ENCODE measurements around the gene C9orf153.
"Not testable (repeated sequence)": the region's sequence is repeated elsewhere in the genome, so short reads cannot be mapped to it uniquely, and the experiment has no call there.

The C9orf153 gene

DNA sequence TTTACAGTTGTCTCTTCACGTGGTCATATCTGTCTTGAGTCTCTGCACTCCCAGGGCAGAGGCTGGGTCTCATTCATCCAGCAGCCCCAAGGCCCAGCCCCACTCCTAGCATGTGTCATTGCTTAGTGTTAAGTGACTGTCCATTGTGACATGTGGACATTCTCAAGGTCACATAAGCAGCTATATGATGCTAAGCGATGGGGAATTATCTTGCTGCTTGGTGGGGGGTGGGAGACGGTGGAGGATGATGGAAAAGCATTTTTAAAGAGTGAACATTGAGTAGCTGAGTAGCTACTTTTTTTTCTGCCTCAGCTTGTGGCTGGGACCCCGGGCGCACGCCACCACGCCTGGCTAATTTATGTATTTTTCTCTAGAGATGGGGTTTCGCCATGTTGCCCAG, at the start of gene C9orf153:
Gene C9orf153, minus strand, starts transcription at position 101 of the 400 bp plus-strand sequence. CDS start 30,054 bp downstream, outside the sequence.
- no peak for DNase-seq

DNA sequence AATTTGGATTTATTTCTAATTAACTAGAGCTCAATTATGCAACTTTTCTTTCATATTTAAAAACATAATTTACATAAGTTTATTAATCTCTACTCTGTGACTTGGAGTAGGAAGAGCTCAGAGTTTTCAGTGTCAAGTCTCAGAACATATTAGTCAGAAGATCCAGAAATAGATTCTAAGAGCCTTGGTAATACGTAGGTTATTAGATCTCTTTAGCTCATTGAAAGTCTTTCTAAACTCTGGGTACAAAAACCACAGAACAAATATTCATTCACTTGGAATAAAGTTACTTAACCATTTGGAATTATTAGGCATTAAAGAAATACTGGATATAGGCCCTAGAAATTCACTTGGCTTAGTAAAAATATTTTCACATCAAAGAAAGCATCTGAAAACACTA, 49.2 kb upstream of the C9orf153 start:
- DNase-seq: no peak

DNA sequence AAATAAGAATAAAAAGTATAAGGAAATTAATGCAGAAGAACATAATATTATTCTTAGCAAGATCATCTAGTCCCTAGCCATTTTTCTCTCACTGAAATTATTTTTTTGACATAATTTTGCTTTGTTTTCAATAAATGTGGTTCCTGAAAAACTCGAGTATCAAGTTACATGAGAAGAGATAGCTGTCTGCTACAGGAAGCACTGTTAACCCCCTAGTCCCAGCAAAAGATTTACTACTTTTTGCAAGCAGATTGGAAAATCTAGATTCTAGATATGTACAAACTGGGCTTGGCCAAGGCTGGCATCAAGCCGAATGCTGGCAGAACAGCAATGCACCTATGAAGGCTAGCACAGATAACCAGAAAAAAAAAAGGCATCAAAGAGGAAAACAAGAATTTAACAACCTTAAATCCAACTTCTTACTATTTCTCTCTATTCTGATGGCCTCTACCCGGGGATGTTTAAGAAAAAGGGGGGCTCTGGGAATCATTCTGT, 44.8 kb upstream of the C9orf153 start:
- no peak for DNase-seq

DNA sequence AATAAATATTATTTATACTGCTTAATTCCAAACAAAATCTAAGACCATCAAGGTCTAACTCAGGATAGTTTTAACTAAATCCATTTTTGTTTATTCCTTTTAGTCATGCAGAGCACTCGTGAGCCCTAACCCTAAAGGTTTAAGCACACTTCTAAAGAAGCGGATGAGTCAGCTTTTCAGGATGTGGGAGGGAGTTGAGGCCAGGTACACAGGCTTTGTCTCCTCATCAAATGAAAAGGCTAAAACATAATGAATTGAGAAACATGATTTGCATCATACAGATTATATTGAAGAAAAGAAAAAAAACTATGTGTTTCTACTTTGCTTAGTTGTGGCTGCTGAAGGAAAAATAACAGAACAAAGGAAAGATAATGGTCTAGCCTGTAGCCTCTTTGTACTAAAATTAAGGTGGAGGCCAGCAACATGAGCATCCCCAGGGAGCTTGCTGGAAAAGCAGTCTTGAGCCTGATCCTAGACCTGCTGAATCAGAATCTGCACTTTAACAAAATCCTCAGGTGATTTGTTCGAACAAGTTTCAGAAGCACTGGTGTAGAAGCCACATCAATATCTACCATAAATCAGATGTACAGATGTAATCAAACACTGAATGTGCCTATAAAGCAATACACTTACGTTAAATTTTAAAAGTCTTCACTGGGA, 44.0 kb upstream of the C9orf153 start:
- DNase-seq: no peak

DNA sequence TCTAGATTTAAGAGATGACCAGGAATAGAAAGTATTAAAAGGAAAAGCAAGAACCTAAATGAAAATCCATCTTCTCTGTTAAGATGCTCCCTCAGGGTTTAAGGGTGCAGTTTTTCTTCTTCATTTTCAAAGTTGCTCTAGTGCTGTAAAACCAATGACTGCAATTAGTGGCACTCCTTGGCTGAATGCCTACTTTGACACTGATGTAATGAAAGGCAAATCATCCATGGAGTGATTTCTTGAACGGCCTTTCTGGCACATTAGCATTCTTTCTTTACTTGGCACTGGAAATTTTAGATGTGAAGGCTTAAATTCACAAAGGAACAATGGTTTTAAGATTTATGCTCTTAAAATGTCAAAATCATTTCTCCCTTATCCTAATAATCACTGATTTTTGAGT, 42.2 kb upstream of the C9orf153 start:
- no peak for DNase-seq

DNA sequence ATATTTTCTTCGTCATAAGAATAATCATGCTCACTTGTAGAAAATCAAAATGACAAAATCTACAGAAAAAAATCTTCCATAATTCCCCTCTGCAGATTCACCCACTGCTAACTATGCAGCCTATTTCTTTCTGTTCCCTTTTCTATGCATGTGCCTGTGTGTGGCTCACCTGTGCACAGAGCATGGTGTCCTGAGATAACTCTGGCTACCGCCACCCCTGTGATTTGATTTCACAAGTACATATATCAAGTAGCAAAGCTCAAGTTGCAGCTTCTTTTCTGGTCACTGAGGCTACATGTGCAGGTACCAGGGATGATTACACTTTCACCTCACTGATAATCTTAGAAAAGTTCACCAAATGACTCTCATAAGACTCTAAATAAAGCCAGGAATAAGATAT, 41.2 kb upstream of the C9orf153 start:
- no peak for DNase-seq

DNA sequence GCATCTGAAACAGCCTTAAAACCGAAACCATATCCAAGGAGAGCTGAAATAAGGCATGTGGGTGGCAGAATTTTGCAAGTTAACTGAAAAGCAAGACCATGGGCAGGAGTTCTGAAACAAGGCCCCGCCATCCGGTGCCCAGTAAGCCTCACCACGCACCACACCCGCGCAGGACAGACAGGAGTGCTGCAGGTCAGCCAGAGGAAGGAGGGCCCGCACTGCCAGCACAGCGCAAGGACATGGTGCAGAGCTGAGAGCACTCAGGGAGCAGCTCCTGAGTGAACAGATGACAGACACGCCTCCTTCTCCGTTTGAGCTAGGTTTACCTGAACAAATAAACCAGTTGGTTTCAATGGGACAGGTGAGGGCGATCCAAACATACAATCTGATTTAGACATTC, 39.4 kb upstream of the C9orf153 start:
- no peak for DNase-seq

DNA sequence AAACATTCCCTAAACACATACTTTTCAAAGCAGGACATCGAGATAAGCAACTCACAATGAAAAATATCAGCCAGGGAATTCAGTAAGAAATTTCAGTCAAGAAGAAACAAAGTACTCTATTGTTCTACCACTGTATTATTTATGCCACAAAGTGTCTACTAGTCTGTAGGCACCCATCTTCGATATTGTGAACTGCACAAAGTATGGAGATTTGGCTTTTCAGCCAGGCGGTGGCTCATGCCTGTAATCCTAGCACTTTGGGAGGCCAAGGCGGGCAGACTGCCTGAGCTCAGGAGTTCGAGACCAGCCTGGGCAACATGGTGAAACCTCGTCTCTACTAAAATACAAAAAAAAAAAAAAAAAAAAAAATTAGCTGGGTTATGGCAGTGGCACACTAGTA, 30.9 kb upstream of the C9orf153 start:
- DNase-seq: not testable (repeated sequence)

DNA sequence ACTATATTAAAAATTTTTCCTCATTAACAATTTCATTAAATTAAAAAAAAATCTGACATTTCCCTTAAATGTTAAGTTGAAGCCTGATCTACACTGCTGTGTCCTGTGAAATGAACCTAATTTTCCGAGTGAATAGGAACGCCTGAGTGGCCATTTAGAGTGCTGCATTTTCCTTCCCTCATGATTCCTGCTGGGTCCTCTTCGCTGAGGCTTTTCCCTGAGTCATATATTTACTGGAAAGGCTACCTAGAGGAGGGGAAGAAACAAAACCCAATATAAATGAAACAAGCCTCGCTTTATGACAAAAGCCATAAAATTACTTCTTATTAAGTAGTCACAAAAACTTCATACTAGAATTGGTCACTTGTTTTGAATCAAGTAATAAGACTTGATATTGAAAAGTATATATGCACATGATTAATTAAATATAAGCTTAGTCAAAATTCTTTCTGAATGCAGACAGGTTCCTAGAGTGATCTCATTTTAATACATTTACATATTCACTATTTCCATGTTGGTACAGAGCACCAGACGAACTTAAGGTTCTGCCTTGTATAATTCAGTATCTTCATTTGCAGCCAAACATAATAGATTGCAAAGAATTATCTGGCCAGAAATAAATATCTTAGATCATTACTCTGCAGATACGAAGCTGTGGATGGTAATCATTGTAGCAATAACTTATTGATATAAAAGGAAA, 29.2 kb upstream of the C9orf153 start:
- DNase-seq: no peak

DNA sequence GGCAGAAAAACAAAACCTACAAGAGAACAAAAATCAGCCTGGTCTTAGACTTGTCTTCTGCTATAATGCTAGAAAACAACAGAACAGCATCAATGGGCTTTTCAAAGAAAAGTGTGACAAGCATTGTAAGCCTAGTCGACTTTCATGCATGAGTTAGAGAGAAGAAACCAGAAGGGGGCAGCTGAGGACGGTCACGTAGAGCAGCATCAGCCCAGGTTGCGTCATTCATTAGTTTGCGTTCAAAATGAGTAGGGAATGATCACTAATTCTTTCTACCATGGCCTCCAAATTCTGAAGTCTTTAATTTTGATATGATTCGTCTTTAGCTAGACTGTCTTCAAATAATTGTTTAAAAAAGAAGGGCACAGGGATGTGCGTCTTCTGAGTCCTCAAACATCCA, 27.6 kb upstream of the C9orf153 start:
- DNase-seq: no peak

DNA sequence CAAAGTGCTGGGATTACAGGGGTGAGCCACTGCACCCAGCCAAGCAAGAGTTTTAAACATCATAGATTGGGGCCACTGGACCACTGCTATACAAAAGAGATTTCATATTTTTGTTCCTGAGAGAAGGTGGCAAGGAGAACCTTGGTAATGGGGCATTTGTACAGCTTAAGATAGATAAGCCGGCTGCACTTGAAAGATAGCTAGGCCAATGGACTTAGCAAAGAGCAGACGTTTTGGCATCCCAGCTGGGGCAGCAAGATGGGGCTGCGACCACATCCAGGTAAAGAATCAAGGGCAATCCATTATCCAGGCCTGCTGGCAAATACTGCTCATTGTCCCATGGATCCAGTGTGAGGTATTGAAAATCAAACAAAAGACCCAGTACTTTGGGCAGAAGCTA, 26.8 kb upstream of the C9orf153 start:
- no peak for DNase-seq

DNA sequence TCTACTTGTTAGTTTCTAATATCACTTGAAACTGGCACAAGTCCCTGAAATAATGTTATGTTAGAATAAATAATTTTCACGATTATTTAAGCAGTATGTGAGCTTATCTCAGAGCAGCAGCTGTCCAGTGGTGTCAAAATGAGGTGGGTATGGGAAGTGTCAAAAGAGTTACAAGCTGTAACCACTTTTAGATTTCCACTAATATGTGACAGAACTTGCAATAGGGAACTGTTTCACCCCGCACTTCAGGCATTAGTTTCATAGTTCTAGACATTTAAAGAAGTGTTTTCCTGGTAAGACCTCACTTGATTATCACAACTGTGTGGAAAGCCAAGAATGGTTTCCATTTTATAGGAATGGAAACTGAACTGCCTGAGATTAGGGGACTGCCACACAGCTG, 25.8 kb upstream of the C9orf153 start:
- DNase-seq: no peak

DNA sequence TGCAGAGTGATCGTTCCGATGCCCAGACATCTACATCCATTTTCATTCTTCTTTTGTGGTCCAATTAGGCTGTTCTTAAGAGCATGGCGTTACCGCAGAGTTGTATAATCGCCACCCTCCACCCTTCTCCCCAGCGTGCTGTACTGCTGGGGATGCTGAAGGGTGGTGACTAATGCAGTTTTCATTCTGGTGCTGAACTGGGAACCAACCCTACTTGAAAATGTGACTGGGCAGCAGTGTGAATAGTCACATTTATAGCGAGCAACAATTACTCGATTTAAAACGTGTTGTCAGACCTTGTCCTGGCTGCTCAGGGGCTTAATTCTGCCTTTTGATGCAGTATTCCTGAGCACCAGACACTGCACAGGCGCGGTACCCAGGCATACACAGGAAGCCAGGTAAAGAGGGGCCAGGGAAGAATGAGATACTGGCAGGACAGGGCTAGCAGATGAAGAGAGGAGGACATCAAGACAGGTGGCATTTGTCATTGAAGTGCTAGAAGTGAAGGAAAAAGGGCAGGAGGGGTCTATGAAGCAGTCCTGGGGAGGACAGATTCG, 23.6 kb upstream of the C9orf153 start:
- no peak for DNase-seq

DNA sequence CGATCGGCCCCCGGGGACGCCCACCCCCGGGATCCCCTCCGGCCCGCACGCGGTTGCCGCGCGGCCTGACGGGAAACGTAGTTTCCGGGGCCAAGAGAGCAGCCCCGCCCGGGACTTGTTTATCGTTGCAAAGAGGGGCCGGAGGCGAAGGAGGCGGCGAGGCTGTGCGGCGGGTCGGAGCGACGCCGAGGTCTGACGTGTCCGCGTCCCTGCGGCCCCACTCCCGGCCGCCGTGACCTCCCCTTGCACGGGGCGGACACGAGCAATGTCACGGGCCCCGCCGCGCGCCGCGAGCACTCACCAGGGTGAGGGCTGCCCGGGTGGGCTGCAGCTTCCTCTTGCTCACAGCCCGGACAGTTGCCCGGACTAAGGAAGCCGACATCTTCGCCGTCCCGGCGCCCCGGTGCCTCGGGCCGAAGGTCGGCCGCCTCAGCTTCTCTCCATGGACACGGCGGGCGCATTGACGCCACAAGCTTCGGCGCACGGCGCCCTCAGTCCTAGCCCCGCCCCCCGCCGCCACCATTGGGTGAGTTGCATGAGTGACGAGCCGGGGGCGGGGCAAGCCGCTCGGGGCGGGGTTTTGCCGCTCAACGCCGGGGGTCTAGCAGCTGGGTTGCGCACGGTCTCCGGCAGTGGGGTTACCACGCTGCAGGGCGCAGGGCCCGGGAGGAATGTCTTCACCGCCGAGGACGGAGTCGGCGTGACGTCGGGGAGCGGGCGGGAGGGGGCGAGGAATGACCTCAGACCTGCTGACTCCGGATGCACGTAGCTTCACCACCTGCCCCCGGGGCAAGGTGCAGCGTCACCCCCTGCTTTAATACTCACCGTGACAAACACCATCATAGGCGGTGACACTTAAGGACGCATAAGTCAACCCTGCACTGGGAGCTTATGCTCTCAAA, 22.9 kb upstream of the C9orf153 start, which contains the start of gene ISCA1:
Gene ISCA1, minus strand, starts transcription at position 462 of the 902 bp plus-strand sequence. Its CDS starts 80 bp downstream, at position 382.
- peak; percentile 73 for DNase-seq

DNA sequence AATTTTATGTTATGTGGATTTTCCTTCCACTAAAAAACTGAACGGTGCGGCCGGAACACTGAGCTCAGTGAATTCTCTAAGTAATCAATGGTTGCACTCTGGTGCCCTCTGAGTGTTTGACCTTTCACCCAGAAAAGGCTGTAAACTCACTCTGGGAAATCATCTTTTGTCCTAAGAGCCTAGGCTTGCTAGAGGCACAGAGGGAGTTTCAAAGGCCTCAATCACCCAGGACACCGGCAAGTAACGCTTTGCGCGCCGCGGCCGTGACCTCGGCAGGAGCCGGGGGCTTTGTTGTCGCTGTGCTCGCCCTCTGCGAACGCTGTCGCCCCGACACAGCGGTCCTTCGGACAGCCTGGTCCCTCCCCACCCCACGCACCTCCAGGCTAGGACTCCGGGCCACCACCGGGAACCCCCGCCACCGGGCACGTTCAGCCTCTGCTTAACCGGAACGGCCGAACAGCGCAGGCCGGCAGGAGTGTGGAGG, 22.2 kb upstream of the C9orf153 start:
- peak; percentile 3 for DNase-seq

DNA sequence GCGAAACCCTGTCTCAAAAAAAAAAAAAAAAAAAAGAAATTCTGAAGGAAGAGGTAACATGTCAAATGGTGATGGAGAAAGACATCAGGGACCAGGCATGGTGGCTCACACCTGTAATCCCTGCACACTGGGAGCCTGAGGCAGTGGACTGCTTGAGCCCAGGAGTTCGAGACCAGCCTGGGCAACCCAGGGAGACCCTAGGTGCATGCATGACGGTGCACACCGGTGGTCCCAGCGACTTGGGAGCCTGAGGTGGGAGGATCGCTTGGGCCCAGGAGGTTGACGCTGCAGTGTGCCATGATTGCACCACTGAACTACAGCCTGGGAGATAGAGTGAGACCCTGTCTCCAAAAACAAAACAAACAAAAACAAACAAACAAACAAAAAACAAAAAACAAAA, 21.1 kb upstream of the C9orf153 start:
- DNase-seq: no peak

DNA sequence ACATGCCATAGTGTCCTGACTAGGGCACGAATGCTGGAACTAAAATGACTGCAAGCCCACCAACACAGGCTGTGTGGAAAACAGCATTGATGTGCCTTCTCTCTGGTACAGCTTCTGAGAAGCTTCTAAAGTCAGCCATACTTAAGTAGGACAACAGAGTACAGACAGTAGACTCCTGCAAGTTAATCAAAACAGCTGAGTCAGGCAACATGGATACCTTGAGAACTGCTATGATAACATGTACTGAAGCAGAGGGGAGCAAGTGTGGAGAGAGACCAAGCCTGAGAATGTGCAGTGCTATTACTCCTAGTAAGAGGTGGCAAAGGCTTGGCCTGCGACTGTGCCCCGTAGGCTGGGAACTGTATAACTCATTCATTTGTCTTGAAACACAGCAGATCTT, 20.4 kb upstream of the C9orf153 start:
- DNase-seq: no peak

DNA sequence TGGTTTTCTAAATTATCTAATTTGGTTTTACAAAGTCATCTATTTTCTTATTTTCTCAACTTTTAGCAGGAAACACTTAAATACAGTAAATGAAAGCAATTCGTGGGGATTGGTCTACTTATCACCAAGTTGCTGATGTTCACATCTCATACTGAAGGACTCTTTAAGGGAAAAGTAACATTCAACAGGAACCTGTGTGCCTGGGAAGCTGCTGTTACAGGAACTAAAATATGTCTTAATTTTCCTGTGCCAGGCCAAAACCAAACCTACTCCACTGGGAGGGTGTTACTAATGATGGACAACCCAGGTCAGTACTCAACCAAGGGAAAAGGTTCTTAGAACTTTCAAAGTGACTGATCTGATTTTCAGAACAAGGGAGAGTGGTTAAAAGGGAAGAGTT, 17.6 kb upstream of the C9orf153 start:
- no peak for DNase-seq

DNA sequence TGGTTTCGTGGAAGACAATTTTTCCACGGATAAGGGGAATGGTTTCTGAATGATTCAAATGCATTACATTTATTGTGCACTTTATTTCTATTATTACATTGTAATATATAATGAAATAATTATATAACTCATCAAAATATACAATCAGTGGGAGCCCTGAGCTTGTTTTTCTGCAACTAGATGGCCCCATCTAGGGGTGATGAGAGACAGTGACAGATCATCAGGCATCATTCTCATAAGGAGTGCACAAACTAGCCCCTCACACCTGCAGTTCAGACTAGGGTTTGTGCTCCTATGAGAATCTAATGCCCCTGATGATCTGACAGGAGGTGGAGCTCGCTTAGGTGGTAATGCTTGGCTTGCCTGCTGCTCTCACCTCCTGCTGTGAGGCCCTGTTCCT, 16.5 kb upstream of the C9orf153 start:
- DNase-seq: no peak

DNA sequence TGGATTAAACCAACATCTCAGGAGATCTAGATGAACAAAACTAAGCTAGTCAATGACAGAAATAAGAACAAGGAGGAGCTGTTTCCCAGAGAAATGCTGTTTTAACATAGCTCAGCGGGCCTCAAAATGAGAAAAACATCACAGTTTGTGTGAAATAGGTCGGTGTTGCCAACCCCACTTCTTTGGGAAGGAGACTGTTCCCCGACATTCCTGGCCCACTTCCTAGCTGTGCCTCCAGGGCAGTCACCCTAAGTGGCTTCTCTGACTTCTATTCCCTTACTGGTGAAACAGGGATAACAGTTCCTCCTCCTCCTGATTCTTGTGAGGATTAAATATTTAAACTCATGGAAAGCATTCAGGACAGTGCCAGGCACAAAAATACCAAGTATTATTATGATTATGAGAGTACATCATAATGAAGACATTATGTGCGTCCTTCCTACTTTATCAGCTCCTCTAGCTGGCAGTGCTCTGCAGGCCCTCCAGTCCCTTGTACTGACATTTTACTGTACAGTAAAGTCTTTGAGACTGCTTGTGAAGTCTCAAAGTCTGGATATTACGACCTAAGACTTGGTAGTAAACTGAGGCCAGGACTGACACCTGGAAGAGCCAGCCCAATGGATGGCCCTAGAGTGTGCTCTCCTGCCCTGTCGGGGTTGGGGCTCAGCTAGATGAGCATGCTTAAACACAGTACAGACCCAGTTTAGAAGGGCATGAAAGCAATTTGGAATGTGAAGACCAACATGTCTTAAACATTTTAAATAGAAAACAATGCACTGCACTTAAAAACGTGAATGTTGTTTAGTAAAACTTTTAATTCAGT, 15.6 kb upstream of the C9orf153 start:
- no peak for DNase-seq

DNA sequence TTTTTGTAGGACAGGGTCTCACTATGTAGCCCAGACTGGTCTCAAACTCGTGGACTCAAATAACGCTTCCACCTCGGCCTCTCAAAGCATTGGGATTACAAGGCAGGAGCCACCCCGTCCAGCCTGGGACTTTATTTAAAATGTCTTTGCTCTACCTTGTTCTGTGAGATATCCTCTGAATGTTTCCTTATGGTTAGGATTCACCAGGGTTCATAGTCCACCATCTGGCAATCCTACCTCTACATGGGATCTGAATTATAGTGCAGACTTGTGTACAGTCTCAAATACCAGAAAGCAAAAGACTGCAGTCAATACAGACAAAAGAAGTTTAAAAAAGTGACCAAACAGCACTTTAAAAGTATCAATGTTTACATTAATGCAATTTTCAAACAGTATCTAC, 12.8 kb upstream of the C9orf153 start:
- DNase-seq: no peak

DNA sequence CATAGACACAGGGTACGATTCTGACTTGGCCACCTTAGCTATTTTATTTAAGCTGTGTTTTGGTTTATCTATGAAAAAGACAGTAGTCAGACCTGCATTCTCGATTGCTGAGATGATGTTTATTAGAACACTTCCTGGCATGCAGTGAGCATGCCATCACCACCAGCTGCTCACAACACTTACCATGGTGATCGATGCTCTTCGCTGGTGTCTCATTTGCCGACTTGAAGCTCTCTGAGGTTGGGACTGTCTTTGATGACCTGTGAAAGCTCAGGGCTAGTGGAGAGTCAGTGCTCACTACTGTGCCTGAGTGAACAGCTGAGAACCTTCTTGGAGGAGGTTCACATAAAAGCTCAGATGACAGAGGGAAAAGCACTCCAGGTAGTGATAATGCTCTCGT, 4.4 kb upstream of the C9orf153 start:
- DNase-seq: no peak
